ENCODE results near the gene CFAP20DC.
"Not testable (repeated sequence)": the region's sequence is repeated elsewhere in the genome, so short reads cannot be mapped to it uniquely, and the experiment has no call there.

Gene CFAP20DC

DNA sequence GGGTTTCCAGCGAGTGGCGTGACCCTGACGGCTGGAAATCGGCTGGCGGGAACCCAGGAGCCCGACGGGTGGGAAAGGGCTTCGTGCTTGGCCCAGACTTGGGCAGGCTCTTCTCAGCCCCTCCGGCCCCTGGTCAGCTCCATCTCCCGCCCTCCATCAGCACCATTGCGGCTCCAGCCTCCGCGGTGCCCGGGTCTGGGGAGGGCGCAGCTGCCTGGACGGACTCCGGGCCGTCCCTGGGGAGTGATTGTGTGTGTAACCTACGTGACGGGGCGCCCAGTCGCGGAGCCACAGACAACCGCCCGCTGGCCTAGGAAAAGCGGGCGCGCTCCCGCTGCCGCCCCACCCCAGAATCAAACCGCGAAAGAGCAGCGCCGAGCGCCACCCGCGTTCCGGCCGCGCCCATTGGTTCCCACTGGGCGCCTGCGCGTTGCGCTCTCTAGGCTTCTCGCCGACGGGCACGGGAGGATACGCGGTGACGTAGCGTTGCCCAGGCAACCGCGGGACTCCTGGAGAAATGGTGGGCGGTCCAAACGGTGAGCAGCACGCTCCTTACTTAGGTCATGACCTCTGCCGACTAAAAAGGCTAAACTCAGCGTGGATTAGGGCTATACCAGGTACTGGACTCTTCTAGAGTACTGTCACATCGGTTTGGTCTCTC, at the start of gene CFAP20DC:
TSS of gene CFAP20DC (minus strand) at position 355 of the 661 bp plus-strand sequence. CDS start 394 bp downstream, outside the sequence.
- DNase-seq (ENCODE audit: extremely low spot score, insufficient read length, low read depth) (peak; percentile 89), FAIRE-seq (peak; percentile 97)

DNA sequence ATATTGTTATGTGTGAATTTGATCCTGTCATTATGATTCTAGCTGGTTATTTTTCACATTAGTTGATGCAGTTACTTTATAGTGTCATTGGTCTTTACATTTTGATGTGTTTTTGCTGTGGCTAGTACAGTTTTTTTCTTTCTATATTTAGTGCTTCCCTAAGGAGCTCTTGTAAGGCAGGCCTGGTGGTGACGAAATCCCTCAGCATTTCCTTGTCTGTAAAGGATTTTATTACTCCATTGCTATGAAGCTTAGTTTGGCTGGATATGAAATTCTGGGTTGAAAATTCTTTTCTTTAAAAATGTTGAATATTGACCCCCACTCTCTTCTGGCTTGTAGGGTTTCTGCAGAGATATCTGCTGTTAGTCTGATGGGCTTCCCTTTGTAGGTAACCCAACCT, 48.7 kb upstream of the CFAP20DC start:
- DNase-seq (ENCODE audit: extremely low spot score, insufficient read length, low read depth); FAIRE-seq: not testable (repeated sequence)

DNA sequence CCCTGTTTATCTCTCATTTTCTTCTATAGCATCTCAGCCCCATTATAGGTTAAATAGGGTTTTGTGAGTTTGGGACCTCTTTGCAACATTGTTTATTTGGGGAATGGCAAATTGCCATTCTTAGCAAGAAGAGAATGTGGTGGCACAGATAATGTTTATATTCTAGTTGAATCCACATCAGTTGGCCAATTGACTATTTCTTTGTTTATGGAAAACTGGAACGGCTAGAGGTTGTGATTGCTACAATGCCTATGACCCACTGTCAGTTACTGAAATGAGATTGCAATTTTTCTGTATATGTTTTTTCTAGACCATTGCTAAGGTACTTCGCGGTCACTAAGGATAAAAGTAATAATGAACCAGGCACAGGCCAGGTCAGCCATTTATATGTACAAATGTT, 44.6 kb upstream of the CFAP20DC start:
- DNase-seq (ENCODE audit: extremely low spot score, insufficient read length, low read depth) = no peak
- no peak for FAIRE-seq

DNA sequence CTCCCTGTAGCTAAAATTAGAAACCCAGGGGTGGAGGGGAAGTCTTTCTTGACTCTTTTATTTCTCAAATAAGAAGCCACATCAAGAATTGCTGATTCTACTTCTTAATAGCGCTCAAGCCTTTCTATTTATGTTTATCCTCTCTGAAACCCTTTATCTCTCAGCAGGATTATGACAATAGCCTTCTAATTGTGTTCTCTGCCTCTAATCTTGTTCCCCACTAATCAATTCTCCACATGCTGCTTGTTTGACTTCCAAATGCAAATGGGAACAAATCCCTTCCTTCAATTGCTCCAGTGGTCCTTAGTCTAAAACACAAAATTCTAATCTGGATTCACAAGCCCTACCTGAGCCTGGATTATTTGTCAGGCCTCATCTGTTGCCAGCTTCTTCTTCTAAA, 43.7 kb upstream of the CFAP20DC start:
- FAIRE-seq (no peak), DNase-seq (ENCODE audit: extremely low spot score, insufficient read length, low read depth) (no peak)

DNA sequence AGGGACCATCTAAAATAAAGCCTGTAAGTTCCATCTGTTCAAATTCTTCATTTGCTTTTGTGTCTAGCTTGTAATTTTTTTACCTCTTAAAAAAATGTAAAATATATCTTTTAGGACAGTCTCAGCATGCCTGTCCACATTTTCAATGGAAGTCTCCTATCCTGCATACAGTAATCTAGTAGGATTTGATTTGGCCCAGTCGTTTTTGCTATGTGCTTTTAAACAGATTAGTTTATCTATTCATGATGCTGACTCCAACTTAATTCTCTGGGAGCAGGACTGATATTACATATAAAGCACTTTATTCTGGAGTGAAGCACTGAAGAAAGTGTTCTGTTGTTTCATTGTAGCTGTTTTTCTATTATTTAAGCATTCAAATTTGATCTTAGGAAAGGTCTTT, 38.9 kb upstream of the CFAP20DC start:
- no peak for FAIRE-seq
- no peak for DNase-seq (ENCODE audit: extremely low spot score, insufficient read length, low read depth)

DNA sequence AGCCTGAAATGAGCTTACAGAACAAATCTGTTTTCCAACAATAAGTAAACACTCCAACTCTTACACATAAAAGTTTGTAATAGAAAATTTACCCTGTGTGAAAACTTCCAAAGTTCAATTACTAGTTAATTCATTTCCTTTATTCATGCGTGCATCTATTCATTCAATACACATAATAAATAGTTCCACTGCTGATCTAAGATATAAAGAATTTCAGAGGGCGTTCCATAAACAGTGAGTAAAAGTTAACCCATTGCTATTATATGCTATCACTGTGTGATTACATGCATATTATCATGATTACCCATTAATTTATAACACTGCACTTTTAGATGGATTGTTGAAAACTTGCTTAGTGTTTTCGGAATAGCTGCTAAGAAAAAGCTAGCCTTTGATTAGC, 36.2 kb upstream of the CFAP20DC start:
- DNase-seq (ENCODE audit: extremely low spot score, insufficient read length, low read depth) = no peak
- no peak for FAIRE-seq

DNA sequence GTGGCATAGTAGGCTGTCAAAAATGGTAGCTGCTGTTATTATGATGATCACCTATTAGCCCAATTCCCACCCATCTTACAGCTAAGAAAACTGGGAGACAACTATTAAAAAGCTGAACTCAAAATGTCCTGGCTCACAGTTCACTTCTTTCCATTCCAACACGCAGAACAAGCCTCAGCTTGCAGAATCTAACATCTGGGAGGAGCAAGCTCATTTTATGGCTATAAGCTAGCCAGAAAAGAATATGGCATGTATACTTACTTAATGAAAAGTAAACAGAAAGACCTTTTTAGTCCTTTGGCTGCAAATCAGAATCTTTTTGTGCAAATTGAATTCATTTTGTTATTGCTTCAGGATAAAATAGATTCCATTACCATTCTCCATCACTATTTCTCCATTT, 34.8 kb upstream of the CFAP20DC start:
- DNase-seq (ENCODE audit: extremely low spot score, insufficient read length, low read depth) (no peak), FAIRE-seq (no peak)

DNA sequence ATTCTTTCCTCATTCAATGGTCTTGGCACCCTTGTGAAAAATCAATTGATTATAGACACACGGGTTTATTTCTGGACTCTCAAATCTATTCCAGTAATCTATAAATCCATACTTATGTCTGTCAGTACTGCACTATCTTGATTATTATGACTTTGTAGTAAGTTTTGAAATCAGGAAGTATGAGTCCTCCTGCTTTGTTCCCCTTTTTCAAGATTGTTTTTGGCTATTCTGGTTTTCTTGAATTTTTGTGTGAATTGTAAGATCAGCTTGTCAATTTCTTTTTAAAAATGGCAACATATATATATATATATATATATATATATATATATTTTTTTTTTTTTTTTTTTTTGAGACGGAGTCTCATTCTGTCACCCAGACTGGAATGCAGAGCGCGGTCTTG, 32.3 kb upstream of the CFAP20DC start:
- DNase-seq (ENCODE audit: extremely low spot score, insufficient read length, low read depth) (no peak), FAIRE-seq (no peak)

DNA sequence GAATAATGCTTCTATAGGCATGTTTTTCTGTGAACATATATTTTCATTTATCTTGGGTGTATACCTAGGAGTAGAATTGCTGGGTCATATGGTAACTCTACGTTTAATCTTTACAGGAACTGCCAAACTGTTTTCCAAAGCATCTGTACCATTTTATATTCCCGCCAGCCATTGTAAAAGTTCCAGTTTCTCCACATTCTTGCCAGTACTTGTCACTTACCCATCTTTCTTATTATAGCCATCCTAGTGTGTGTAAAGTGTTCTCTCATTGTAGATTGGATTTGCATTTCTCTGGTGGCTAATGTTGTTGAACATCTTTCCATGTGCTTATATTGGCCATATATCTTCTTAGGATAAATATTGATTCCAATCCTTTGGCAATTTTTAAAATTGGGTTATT, 31.2 kb upstream of the CFAP20DC start:
- no peak for FAIRE-seq

DNA sequence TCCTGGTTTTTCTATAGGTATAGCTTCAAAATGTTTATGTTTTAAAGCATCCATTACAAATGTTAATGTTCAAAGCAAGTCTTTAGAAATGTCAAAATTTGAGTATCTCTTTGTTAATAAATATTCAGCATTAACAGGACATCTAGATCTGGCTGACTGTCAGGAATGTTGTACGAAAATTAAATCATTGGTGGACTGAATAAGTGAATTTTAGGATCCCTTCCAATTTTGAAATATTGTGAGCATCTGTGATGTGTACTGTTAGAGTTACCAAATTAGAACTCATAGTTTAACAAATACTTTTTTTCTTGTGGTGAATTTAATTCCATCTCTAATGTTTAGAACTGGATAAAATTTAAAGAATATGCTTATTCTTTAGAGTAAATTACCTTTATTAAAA, 30.1 kb upstream of the CFAP20DC start:
- DNase-seq (ENCODE audit: extremely low spot score, insufficient read length, low read depth) (no peak), FAIRE-seq (no peak)

More for the DNA sequence above, 31.2 kb upstream of the CFAP20DC start:
- no peak for DNase-seq (ENCODE audit: extremely low spot score, insufficient read length, low read depth)

DNA sequence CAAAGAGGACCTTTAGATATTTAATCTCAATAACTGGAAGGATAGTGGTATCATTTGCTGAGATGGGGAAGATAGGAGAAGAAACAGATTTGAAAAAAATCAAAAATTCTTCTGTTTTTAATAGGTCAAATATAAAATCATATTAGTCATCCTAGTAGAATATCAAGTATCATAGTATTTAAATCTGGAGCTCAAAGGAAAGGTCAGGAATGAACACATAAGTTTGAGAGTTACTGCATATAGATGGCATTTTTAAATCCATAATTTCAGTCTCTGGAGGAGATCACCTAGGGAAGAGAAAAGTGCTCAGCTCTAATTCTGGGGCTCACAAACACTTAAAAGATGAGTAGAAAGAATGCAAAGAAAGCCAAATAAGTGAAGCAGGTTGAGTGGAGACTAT, 24.9 kb upstream of the CFAP20DC start:
- no peak for DNase-seq (ENCODE audit: extremely low spot score, insufficient read length, low read depth)
- no peak for FAIRE-seq

DNA sequence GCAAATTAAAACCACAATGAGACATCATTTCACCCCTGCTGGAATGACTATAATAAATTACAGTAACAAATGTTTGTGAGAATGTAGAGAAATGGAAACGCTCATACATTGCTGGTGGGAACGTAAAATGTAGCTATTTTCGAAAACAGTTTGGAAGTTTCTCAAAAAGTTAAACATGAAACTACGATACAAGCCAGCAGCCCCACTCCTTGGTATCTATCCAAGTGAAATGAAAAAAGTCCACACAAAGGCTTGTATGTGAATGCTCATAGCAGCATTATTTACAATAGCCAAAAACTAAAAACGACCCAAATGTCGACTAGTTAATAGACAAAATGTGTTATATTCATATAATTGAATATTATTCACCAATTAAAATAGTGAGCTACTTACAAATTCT, 22.9 kb upstream of the CFAP20DC start:
- DNase-seq (ENCODE audit: extremely low spot score, insufficient read length, low read depth) = no peak
- no peak for FAIRE-seq

DNA sequence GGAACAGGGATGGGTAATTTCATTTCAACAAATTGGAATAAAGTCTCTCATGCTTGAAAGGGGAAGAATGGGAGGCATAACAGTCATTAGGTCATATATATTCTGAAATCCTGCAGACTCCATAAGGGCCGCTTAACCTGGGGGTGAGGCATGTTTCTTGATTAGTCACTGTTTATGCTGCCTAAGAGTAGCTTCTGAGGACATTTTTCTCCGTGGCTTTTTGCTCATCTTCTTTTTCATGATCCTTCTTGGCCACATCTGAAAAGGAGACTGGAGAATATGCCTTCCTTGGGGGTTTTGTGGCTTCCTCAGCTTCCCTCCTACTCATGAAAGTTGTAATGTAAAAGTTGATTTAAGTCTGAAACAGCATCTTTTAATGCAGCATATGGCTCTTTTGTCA, 20.0 kb upstream of the CFAP20DC start:
- FAIRE-seq (no peak), DNase-seq (ENCODE audit: extremely low spot score, insufficient read length, low read depth) (no peak)

DNA sequence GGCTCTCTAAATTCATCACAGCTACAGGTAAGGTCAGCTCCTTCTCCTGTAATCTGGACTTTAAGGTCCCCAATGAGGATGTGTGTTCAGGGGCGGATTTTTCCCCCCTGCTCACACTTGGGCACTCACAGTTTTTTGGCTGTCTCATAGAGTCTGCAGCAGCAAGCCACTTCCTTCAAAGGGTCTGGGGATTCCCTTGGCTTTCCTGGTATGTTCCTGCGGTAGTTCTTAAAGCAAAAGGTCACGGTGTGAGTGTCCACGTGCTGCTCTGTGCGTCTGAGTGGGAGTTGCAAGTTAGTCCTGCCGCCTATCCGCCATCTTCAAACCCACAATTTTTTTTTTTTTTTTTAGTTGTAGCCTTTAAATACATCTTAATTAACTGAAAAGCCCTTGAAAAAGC, 15.4 kb upstream of the CFAP20DC start:
- DNase-seq (ENCODE audit: extremely low spot score, insufficient read length, low read depth) = no peak

DNA sequence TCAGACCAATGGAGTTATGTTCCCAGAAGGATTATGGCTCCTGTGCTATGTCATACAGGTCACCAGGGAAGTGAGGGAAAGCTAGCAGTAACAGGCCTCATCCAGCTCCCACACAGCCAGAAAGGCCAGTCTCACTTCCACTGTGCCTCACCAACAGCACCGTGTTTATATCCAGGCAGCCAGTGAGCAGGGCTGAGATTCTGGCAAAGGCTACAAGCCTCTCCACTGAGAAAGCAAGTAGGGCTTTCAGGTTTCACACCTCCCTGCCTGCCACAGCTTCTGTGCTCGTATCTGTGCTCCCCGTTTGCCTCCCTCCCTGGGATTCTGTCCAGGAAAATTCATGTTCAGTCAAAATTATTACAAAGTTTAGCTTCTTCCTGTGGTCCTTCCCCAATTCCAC, 14.9 kb upstream of the CFAP20DC start:
- FAIRE-seq (no peak), DNase-seq (ENCODE audit: extremely low spot score, insufficient read length, low read depth) (no peak)

More for the DNA sequence above, 15.4 kb upstream of the CFAP20DC start:
- FAIRE-seq = no peak

DNA sequence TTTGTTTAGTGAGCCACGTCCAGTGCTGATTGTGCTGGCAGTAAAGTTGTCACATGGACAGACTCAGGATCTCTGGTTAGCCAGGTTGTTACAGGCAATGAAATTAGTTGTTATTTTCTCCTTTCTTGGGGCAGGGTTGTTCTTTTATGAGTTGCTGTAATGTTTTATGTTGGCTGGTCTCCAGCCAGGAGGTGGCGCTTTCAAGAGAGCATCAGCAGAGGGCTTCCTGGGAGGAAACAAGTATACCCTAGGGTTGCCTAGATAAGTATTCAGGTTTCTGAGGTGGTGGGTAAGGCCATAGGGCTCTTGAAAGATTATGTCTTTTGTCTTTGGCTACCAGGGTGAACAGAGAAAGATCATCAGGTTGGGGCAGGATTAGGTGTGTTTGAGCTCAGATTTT, 14.5 kb upstream of the CFAP20DC start:
- no peak for FAIRE-seq
- DNase-seq (ENCODE audit: extremely low spot score, insufficient read length, low read depth) = no peak

DNA sequence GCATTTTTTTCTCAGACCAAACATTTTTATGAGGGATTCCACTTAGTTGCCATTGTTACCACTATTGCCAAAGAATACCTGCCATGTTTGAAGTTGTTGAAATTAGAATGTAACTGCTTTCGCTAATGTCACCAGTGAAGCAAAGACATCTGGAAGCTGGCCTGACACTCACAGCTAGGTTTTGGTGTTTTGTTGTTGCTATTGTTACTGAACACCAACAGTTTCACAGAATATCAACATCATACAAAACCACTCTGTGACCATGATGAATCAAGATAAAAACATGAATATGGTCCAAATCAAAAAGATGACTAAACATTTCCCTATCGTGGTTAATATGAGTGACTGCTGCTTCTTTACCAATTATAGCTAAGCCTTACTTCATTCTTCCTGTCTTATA, 6.9 kb upstream of the CFAP20DC start:
- FAIRE-seq = no peak
- no peak for DNase-seq (ENCODE audit: extremely low spot score, insufficient read length, low read depth)

DNA sequence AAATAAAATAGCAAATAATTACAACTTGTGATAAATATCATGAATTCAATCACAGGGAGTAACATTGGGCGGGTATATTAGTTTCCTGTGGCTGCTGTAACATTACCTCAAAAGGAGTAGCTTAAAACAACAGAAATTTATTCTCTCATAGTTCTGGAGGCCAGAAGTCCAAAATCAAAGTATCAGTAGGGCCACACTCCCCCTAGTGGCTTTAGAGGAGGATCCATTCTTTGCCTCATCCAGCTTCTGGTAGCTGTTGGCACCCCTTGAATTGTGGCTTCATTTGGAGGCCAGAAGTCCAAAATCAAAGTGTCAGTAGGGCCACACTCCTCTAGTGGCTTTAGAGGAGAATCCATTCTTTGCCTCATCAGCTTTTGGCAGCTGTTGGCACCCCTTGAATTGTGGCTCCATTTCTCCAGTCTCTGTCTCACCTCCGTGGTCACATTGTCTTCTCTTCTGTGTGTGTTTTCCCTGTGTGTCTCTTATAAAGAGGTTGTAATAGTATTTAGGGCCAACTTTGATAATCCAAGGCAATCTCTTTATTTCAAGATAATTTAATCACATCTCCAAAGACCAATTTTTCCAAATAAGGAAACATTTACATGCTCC, 3.1 kb upstream of the CFAP20DC start:
- FAIRE-seq = peak; percentile 80
- DNase-seq (ENCODE audit: extremely low spot score, insufficient read length, low read depth) = no peak

DNA sequence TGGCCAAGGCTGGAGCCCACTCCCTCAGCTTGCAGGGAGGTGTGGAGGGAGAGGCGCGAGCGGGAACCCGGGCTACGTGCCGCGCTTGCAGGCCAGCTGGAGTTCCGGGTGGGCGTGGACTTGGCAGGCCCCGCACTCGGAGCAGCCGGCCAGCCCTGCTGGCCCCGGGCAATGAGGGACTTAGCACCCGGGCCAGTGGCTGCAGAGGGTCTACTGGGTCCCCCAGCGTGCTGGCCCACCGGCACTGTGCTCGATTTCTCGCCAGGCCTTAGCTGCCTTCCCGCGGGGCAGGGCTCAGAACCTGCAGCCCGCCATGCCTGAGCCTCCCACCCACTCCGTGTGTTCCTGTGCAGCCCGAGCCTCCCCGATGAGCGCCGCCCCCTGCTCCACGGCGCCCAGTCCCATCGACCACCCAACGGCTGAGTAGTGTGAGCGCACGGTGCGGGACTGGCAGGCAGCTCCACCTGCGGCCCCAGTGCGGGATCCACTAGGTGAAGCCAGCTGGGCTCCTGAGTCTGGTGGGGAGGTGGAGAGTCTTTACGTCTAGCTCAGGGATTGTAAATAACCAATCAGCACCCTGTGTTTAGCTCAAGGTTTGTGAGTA, 1.1 kb upstream of the CFAP20DC start:
- not testable (repeated sequence) for DNase-seq (ENCODE audit: extremely low spot score, insufficient read length, low read depth); FAIRE-seq

DNA sequence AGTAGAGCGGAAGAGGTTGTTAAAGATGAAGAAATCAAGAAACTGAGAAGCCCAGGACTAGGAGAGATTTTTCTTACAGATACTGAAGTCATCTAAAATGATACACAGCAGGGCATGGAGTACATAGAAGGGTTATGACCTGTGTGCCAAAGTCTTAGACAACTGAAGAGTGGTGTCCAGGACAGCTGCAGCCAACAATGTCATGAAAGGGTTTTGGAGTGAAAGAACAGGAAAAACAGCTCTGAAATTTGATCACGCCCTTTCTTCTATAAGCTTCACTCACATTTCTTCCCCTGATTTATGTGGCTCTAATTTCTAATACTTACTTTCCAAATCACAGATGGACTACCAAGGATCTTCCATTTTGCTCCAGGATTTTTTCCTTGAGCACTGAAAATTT, 3.0 kb downstream of the CFAP20DC start:
- no peak for DNase-seq (ENCODE audit: extremely low spot score, insufficient read length, low read depth)
- no peak for FAIRE-seq

DNA sequence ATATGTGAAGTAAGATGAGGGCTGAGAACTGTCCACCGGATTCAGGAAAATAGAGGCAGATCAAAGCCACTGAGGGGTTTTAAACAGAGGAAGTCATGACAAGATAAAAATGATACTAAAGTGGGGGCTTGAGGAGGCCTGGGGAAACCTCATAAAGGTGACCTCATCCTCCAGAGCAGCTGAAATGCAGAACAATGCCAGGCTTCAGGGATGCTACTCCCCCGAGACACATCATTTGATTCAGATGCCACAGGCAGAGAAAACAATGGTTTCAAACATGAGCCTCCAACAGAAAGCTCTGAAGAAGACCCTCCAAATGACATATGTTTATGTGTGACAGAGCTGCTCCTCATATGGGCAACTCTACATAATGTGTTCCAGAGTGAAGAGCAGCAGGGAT, 6.4 kb downstream of the CFAP20DC start:
- DNase-seq (ENCODE audit: extremely low spot score, insufficient read length, low read depth) (no peak), FAIRE-seq (no peak)

DNA sequence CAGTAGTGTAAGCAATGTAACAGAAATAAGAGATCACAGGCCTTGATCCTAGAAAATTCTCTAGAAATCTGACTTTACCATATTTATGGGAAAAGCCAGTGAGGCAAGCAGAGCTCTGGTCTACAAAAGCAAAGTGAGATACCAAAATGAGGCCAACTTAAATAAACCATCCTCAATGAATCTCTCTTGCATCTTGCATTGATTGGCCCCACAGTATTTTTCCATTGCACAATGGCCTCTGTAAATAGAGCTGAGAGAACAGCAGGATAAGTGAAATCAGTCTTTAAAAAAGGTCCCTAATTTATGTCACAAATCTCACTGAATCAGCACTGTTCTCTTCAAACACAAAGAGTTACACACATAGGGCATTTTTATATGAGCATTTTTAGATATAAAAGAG, 8.9 kb downstream of the CFAP20DC start:
- no peak for DNase-seq (ENCODE audit: extremely low spot score, insufficient read length, low read depth)
- FAIRE-seq = no peak
